Lower lobe of right lung (tissue), 2 donors: ENCODE data around the gene SDR42E1. TPM values are rescaled to one million over a fixed set of nuclear protein-coding genes. Genes with fewer than 3 reads are reported as not detected.

Source experiments
- ATAC-seq, 2 donors: fragments of 200-7000 bp; cut with Tn5 transposase; one replicate each; pipeline ENCODE4 v1.9.1; 2020 to 2022; ENCODE audit warnings: mild to moderate bottlenecking in 2 of 2, moderate library complexity in 2 of 2
- DNase-seq: peaks from one replicate; pipeline ENCODE4 v3.0.0-alpha.2; 2020
- H3K27ac ChIP-seq: fragments of 200-600 bp; one replicate; pipeline ENCODE4 v1.8.0; 2022
- H3K27me3 ChIP-seq: fragments of 200-600 bp; one replicate; pipeline ENCODE4 v1.8.0; 2022; ENCODE audit warnings: low read depth
- H3K36me3 ChIP-seq: fragments of 200-600 bp; one replicate; pipeline ENCODE4 v1.8.0; 2022; ENCODE audit warnings: mild to moderate bottlenecking
- H3K4me1 ChIP-seq: fragments of 200-600 bp; one replicate; pipeline ENCODE4 v1.8.0; 2022
- H3K4me3 ChIP-seq: fragments of 200-600 bp; one replicate; pipeline ENCODE4 v1.8.0; 2022; ENCODE audit warnings: mild to moderate bottlenecking
- H3K9me3 ChIP-seq: fragments of 200-600 bp; one replicate; pipeline ENCODE4 v1.8.0; 2022
- CTCF ChIP-seq: fragments of 200-600 bp; IDR thresholded peaks from one replicate; pipeline ENCODE4 v1.8.0; 2022; ENCODE audit warnings: antibody characterized with exemption, mild to moderate bottlenecking
- intact Hi-C: fragments of 100-400 bp; cut with DNase I; formaldehyde crosslinking; loops from one replicate; pipeline ENCODE4 v1.11.0; 2022
- total RNA-seq: library from RNA; stranded (reverse); fragmentation: NEBNext Ultra II Directional; extraction: Animal tissue kit (Norgen Biotek cat#: 25700); gene quantifications from one replicate; pipeline ENCODE4 v1.2.1, GENCODE V29; 2021
- donor health status: DM: no; HTN: yes; CAD: no; lungs with severe emphysema.

SDR42E1 gene
- total RNA-seq, 1 donor from 2014 or later: 8.4 TPM

GRCh38 chr16:82031116-82032084, 20.1 kb upstream of the SDR42E1 start:
- Histone ChIP-seq H3K27ac (no peak overlapping the region), H3K27me3 (peaks cover 3% of the 10 kb centered on the region), H3K36me3 (no peaks in the 10 kb centered on the region), H3K4me1 (peaks cover 4% of the 10 kb centered on the region), H3K9me3 (no peaks in the 10 kb centered on the region), H3K4me3 (no peak overlapping the region)
- ATAC-seq: peak in 1 of 2 donors; percentile 66
- DNase-seq: no peak
- intact Hi-C loops: no loop called here
- TF ChIP-seq CTCF: peak; percentile 55

GRCh38 chr16:82027629-82028064, 16.4 kb upstream of the SDR42E1 start:
- Histone ChIP-seq H3K27ac (no peak overlapping the region), H3K4me1 (no peaks in the 10 kb centered on the region), H3K9me3 (no peaks in the 10 kb centered on the region), H3K36me3 (no peaks in the 10 kb centered on the region), H3K27me3 (peaks cover 3% of the 10 kb centered on the region), H3K4me3 (no peak overlapping the region)
- no peak for ATAC-seq
- no peak for DNase-seq
- intact Hi-C loops: no loop called here
- no peak for TF ChIP-seq CTCF

DNA sequence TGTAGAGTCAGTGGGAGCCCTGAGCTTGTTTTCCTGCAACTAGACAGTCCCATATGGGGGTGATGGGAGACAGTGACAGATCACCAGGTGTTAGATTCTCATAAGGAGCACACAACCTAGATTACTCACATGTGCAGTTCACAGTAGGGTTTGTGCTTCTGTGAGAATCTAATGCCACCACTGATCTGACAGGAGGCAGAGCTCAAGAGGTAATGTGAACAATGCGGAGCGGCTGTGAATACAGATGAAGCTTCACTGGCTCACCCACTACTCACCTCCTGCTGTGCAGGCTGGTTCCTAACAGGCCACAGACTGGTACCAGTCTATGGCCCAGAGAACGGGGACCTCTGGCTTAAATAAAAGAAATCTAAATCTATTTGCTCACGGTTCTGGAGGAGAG, 13.6 kb upstream of the SDR42E1 start:
- intact Hi-C loops: no loop called here

DNA sequence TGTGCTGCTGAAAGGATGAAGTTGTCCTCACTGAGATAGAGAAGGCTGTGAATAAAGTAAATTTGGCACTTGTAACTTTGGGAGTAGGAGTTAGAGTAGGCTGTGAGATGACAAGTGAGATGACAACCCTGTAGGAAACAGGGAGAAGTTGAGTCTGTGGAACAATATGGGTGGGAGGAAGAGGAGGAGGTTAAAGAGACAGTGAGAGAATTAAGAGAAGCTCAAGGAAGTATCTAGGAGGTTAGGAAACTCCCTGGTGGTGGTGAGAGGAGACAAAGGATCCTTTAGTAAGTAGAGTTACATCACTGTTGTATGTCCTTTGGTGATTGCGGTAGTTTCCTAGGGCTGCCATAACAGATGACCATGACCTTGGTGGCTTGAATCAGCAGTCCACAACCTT, 13.0 kb upstream of the SDR42E1 start:
- DNase-seq (no peak), ATAC-seq (no peak)
- no peaks in the 10 kb centered on the region for H3K36me3 ChIP-seq
- intact Hi-C loops: no loop called here
- no peaks in the 10 kb centered on the region for H3K4me1 ChIP-seq
- no peak overlapping the region for H3K4me3 ChIP-seq
- no peak for TF ChIP-seq CTCF
- peaks cover 3% of the 10 kb centered on the region for H3K27me3 ChIP-seq
- no peaks in the 10 kb centered on the region for H3K9me3 ChIP-seq
- no peak overlapping the region for H3K27ac ChIP-seq

More for the DNA sequence above, 13.6 kb upstream of the SDR42E1 start:
- DNase-seq (no peak), ATAC-seq (no peak)
- Histone ChIP-seq H3K4me1 (no peaks in the 10 kb centered on the region), H3K9me3 (no peaks in the 10 kb centered on the region), H3K27me3 (peaks cover 3% of the 10 kb centered on the region), H3K36me3 (no peaks in the 10 kb centered on the region), H3K27ac (no peak overlapping the region), H3K4me3 (no peak overlapping the region)
- no peak for TF ChIP-seq CTCF

GRCh38 chr16:82023206-82023605, 11.9 kb upstream of the SDR42E1 start:
- no peak for TF ChIP-seq CTCF
- Histone ChIP-seq H3K4me1 (no peaks in the 10 kb centered on the region), H3K36me3 (no peaks in the 10 kb centered on the region), H3K9me3 (no peaks in the 10 kb centered on the region), H3K27ac (no peak overlapping the region), H3K27me3 (peaks cover 3% of the 10 kb centered on the region), H3K4me3 (no peak overlapping the region)
- ATAC-seq: no peak
- no peak for DNase-seq
- intact Hi-C loops: no loop called here
